ENCODE measurements around the gene TUBB2B.
"Not testable (repeated sequence)": the region's sequence is repeated elsewhere in the genome, so short reads cannot be mapped to it uniquely, and the experiment has no call there.

TUBB2B gene

DNA sequence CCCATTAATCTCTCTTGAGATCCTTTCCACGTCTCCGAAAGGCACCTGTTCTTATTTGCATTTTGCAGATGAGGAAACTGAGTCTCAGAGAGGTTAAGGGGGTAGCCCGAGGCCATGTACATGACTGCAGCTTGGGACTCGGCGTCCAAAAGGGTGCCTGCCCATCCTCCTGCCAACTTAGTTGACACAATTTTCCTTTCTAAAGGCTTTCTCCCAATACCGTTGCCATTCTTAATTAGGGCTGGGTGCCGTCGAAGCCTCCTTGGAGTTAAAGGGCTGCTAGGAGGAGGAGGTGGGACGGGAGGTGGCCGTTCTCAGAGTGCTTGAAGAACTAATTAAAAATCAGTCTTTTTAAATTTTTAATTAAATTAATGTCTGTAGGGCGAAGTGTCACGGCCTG lies 30.7 kb upstream of the TUBB2B start:
- DNase-seq = no peak

DNA sequence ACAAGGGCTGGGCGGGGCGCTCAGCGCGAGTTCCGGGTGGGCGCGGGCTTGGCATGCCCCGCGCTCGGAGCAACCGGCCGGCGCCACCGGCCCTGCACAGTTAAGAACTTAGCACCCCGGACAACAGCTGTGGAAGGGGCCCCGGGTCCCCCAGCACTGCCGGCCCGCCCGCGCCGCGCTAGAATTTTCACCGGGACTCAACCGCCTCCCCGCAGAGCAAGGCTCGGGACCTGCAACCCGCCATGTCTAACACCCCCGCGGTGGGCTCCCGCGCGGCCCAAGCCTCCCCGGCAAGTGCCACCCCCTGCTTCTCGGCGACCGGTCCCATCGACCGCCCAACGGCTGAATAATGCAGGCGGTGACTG lies 26.1 kb upstream of the TUBB2B start:
- DNase-seq = no peak

DNA sequence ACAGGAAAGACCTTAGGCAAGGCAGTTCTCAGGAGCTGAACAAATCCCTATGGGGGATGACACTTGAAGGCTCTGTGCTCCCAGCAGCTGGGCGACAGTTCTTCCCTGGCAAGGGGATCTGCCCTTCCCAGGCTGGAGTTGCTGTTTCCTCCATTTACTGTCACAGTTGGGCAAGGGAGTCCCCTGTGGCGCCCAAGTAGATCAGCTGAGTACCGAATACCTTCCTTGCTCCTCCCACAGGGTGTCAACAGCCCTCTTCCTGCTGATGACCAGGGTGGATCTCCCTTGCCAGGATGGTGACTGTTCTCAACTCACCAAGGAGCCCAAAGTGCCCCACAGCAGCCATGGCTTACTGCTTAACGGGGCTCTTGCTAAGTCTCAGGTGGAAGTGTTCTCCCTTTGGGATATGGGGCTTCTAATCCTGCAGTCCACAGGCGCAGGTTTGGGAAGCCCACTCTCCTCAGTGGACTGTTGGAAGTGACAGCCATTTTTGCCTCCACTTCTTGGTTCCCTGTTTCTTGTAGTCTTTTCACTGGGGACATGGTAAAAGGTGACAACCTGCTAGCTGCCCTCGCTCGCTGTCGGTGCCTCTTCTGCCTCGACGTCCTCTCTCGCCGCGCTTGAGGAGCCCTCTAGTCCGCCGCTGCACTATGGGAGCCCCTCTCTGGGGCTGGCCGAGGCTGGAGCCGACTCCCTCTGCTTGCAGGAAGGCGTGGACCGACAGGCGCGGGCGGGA lies 25.6 kb upstream of the TUBB2B start:
- DNase-seq = no peak

DNA sequence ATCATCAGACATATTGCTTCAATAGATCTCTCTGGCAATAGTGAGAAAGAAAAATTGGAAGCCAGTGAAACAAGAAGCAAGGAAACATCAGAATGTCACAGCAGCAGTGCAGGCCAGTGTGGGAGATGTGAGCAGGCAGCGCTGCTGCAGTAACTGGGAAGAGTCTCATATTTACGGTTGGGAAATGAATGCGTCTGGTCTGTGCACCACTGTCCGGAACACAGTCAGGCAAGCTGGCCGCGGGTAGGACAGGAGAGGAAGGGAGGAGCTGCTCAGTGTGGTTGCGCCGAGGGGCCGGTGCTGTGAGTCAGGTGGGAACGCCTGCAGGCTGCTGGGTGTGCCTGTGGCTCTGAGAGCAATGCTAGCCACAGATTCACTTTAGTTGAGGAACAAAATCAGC lies 24.9 kb upstream of the TUBB2B start:
- DNase-seq = no peak

DNA sequence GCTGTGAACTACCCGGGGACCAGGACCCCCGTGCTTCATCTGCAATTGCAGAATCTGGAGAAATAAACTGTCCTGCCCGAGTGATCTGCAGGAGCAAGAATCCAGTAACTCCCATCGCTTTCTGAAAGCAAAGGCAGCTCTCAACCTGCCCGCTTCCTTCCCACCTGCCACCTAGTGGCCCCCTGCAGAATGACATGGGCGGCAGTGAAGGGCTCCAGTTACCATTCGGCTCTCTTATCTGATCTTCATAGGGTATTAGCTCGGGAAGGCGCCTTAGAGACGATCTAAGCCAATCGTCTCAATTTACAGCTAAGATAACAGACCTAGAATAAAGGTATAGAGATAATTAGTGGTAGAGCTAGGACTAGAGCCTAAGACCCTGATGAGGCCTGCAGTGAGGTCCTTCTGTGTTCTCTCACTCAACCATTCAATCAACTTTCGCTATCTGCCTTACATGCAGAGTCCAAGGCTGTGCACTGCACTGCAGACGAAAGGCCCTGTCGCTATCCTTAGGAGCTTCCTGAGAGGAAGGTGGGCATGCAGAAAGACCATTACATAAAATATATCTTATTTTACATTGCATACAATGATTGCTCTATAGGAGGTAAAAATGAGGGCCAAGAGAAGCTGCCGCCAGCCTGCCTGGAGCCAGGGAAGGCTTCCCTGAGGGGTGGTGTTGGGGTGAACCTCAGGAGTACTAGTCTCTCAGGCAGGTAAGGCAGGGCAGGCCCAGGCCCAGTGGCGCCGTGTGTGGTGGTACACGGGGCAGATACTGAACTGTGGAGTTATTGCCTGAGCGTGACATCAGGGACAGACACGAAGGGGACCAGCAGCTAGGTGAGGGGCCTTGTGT lies 24.2 kb upstream of the TUBB2B start:
- DNase-seq = peak; percentile 86

DNA sequence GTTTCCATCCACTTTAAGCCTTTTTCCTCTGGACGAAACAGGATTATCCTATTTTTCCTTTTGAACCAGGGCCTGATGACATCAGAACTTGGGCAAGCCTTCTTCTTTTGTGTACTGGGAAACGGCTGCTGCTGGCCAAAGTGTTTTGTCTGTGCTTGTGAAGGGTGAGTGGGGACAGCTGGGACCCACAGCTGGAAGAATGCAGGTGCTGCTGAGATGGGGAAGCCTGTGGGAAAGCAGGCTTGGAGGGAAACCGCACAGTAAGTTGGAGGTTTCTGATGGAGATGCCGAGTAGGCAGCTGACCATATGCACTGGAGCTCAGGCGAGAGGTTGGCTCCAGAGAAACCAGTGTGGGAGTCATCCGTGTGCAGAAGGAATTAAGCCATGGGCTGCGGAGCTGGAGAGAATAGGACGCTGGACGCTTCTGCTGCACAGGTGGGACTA lies 22.8 kb upstream of the TUBB2B start:
- no peak for DNase-seq

DNA sequence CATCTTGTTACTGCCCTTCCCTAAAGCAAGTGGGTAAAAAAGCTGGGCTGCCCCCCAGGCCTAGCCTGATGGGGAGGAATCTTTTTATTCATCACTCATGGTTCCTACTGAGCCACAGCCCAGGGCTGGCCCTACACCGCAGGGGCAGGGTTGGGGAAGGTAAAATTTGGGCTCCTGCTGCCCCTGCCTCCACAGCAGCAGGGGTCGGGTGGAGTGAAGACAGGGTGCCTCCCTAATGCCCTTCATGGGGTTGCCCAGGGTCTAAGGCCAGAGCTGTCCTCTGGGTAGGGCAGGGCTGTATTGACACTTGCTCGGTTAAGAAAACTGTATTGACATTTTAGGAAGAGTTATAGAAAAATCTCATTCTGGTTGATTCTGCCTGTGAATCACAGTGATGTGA lies 22.4 kb upstream of the TUBB2B start:
- DNase-seq = no peak

DNA sequence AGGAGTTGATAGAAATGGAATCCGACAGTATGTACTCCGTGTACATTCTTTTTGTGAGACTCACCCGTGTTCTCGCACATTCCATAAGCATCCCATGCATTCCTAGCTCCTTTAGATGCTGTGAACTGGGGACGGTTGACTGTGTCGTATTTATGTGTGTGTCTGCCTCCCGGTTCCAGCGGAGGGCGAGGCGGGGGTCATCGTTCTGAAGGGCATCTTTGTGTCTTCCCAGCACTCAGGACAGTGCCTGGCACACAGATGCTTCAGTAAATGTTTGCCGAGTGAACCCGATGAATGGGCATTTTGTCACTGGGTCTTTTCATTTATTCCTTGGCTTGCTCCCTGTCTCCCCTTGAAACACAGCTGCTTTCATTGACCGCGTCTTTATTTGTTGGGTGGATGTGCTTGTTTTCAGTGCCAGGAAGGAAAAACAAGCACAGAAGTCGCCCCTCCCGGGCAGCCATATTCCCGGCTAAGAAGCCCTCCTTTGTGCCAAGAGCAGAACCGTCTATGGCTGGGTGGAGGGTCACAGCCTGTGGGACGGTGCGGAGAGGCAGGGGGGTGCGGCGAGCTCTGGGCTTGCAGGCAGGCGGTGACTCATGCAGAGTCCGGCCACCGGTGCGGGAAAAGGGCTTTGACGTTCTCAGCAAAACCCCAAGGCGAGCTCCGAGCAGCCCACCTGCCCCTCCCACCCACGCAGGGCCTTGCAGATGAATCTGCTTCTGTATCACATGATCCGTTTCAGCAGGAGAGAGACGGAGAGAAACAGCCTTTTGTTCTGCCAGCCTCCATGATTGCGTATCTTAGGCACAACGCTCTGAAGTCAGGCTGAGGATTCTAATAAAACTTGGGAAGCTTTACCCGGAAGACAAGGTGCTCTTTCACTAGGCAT lies 20.0 kb upstream of the TUBB2B start:
- no peak for DNase-seq

DNA sequence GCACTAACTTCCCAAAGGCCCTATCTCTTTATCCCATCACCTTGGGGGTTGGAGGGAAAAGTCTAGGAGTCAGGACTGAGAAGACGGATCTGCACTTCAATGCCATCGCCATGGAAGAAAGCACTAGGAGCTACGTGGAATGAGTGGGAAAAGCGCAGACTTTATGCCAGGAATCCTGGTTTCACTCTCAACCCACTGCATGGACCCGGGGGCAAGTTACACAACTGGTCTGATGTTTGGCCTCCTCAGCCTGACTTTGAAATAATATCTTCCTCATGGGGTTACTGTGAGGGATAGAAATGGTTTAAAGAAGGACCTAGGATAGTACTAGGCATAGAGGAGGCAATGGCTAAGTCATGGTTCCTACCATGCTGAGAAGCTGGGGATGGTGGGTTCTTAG lies 17.8 kb upstream of the TUBB2B start:
- DNase-seq = no peak

DNA sequence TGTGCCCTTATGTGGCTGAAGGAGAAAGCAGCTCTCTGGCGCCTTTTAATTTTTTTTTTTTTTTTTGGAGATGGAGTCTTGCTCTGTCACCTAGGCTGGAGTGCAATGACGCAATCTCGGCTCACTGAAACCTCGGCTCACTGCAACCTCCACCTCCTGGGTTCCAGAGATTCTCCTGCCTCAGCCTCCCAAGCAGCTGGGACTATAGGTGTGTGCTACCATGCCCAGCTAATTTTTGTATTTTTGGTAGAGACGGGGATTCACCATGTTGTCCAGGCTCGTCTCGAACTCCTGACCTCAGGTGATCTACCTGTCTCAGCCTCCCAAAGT lies 17.3 kb upstream of the TUBB2B start:
- not testable (repeated sequence) for DNase-seq

DNA sequence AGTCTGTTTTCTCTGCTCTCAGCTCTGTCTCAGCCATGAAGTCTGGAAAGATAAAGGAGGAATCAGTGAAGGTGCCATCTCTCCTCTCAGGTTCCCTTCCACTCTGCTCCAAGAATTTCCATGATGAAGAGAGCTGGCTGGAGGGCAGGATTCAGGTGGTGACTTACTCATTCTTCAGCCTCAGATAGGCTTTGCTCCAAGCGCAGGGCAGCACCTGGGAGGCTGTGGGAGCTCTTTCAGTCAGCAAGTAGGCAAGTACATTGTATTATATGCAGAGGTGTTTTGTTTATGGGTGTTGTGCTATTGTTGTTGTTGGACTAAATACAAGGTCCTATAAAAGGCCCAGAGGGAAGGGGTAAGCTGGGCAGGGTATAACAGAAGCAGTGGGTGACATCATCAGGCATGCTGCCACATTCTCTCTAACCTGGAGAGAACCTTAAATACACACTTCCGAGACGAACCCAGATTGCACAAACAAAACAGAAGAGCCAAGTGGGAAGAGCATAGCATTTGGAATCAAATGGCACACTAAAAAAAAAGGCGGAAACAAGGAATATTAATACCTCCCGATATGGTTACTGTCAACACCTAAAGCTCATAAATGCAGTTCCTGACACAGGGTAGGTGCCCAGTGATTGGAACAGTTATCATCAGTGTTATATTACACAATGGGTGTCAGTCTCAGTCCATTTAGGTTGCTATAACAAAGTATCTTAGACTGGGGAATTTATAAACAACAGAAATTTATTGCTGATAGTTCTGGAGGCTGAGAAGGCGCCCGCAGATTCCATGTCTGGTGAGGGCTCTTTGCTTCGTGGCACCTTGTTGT lies 16.8 kb upstream of the TUBB2B start:
- no peak for DNase-seq

DNA sequence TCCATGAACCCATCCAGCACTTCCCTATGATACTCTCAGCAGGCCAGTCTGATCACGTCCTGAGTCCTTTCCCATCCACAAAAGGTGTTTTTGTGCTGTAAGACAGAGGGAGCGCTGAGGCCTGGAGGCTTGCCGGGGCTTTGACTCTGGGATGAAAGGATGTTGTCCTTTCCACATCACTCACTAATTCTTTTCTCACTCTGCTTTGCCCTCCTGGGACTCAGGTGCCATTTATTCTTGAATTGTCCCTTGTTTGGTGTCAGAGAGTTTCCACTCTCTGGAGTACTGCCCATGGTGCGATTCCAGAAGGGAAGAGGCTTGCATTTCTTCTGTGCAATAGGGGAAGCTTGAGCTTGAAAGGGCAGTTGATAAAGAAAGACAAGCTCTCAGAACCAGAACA lies 15.3 kb upstream of the TUBB2B start:
- no peak for DNase-seq

DNA sequence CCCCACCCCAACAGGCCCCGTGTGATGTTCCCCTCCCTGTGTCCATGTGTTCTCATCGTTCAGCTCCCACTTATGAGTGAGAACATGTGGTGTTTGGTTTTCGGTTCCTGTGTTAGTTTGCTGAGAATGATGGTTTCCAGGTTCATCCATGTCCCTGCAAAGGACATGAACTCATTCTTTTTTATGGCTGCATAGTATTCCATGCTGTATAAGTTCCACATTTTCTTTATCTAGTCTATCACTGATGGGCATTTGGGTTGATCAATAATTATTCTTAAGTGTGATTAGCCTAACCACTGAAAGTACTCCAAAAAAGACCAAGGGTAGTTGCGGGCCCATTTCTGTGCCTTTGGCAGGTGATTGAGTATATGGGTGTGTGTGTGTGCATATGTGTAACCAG lies 14.3 kb upstream of the TUBB2B start:
- not testable (repeated sequence) for DNase-seq

DNA sequence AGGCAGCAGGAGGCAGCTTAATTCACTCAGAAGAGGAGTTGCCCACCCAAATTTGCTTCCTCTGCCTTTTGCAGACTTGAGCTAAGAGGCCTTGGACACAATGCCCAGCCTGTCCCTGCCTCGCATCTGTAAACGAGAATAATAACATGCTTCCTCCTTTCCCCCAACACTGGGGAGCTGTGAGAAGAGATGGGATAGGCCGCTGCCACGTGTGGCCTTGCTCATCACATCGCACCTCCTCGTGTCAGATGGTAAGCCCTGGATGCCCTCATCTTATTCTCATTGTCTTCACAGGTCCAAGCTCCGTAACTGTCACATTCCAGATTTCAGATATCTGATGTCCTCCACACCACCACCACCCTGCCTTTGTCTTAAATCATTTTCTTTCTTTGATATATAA lies 13.1 kb upstream of the TUBB2B start:
- DNase-seq = no peak

DNA sequence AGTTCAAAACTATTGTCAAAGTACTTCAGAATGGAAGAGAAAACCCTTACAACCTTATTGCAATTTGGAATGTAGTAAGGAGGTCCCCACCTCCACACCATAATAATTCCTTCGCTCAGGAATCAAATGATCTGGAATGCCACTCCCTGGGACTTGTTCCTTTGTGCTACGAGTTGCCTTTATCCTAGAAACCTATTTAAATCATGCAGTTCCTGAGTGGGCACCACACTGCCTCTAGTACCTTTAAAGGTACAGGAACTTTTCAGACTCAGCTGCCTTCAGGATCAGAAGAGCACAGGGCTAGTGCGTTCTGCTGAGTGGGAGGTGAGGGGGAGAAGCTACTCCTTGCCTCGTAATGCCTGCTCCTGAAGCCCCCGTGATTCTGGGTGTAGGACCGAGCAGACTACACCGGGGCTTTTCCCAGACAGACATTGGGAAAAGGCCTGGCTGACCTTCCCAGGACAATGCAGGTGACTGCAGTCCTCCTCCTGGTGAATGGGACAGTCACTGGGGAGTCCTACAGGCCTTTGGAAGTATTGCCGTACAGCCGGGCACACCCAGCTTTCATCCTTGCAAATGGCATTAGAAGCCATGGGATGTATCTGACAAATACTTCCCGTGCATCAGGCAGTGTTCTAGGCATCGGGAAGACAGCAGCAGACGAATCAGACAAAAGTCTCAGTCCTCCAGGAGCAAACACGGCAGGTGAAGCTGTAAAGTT lies 11.8 kb upstream of the TUBB2B start:
- DNase-seq = no peak

DNA sequence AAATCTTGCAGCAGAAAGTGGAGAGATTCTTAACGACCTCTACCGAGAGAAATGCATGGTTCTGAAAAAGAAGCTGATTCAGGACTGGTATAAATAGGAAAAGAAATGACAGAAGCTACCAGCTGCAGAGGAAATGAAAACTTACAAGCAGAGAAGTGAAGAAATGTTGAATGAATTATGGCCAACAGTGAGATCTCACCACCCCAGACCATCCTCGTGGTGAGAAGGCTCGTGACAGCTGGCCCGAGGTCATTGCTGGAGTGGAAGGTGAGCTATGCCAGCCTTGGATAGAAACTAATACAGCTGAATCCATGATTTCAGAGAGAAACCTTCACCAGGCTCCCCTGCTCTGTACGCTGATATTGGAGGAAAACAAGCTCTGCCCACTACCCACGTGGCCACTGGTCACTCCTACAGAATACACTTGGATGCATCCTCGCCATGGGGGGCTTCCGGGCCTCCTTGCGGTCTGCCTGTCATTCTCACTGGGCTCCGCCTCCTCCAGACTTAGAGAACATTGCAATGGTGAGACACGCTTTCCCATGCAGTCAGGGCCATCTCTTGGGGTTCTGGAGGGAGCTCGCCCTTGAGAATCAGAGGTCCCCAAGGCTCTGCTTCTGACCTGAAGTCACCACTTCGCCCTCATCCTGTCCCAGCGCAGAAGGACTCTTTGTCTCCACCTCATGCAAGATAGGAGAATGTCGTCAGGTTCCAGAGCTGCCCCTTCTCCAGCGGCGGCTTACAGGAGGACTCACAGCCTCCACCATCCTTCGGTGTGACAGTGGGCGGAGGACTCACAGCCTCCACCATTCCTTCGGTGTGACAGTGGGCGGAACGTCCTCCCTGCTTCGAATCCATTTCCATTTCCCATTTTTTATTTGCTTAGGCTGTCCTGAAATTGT lies 10.6 kb upstream of the TUBB2B start:
- DNase-seq = no peak

DNA sequence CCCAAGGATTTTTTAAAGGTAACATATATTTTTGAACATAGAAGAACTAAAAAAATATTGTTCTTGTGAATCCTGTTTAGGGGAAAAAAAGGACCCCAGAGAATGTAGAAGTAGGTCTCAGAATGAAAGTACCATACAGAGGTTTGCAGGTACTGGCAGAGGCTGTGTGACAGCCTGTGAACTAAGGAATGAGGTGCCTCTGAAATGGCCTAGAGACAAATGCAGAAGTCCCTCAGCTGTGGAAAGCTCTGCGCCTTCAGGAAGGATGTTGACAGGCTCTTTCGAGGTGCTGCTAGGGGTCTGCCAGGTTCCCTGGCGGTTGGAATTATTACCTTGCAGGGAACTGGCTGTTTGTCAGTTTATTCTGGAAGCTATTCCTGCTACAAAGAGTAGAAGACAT lies 8.6 kb upstream of the TUBB2B start:
- no peak for DNase-seq

DNA sequence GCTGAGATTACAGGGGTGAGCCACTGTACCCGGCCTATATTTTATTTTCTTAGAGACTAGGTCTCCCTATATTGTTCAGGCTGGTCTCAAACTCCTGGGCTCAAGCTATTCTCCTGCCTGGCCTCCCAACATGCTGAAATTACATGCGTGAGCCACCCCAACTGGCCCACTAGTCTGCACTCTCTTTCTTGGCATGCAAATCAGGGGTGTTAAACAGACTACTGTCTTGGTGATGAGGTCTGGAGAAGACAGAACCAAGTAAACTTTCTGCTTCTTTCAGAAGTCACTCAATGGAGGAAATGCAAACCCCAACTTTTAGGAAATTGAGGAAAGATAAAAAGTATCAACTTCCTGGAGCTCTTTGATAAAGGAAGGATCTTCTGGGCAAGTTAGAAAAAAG lies 8.0 kb upstream of the TUBB2B start:
- no peak for DNase-seq

DNA sequence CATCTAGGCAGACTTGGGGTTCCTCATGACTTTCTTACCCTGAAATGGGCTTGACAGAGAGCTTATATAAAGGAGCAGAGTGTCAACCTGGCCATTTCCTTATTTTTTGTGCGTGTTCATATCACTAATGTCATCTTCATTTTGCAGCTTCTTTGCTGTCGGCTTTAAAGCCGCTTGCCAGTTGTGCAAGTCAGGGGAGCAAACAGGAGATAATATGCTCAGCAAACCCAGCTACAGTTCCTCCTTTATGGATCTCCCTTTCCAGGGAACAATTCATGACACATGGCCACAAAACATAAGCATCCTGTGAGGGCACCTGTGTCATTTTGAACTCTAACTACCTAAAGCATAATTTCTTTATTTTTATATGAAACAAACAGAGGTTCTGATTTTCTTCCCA lies 6.5 kb upstream of the TUBB2B start:
- no peak for DNase-seq

DNA sequence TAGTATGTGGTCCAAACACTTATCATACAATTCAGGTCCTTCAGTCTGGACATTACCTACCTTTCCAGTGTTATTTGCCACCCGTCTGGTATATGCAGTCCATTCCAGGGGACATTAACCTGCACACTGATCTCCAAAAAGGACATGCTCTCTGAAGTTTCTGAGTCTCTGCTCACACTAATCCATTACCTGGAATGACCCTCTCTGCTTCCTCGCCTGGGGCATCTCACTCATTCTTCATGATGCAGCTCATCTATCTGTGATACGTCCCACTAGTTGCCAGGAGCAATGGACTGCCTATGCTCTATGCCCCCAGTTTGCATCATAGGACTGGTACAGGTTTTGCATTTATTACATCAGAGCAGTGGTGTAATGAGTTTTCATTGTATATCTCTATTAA lies 5.9 kb upstream of the TUBB2B start:
- no peak for DNase-seq
